Thyroid gland (tissue), 4 donors: ENCODE results near the gene CPPED1. TPM values are rescaled to one million over a fixed set of nuclear protein-coding genes. Genes with fewer than 3 reads are reported as not detected.

ENCODE experiments used
- DNase-seq, 2 donors: peaks; one replicate each; pipeline ENCODE4 v3.0.0-alpha.2; 2019
- H3K27ac ChIP-seq, 3 donors: fragments of 200-600 bp; sonication (generic); 1 replicate in 2 of 3; 2 replicates in 1 of 3; pipeline ENCODE4 v1.5.1; 2016 to 2019; ENCODE audit warnings: mild to moderate bottlenecking in 1 of 3, moderate library complexity in 1 of 3
- H3K27me3 ChIP-seq: fragments of 200-600 bp; sonication (generic); one replicate; pipeline ENCODE4 v1.5.1; 2019
- H3K36me3 ChIP-seq, 2 donors: fragments of 200-600 bp; sonication (generic); one replicate each; pipeline ENCODE4 v1.5.1; 2016 to 2019
- H3K4me1 ChIP-seq, 2 donors: fragments of 200-600 bp; sonication (generic); one replicate each; pipeline ENCODE4 v1.5.1; 2017 to 2019
- H3K4me3 ChIP-seq, 3 donors: fragments of 200-600 bp; sonication (generic); replicated peaks in 1 of 3; 1 replicate in 2 of 3; 2 replicates in 1 of 3; pipeline ENCODE4 v1.5.1; 2016; ENCODE audit warnings: mild to moderate bottlenecking in 1 of 3
- H3K9me3 ChIP-seq: fragments of 200-600 bp; sonication (generic); one replicate; pipeline ENCODE4 v1.5.1; 2017
- CTCF ChIP-seq, 6 experiments: fragments of 200-600 bp in 3 of 6; fragments of 450-650 bp in 3 of 6; sonication (generic) in 3 of 6; IDR thresholded peaks; one replicate each; pipeline ENCODE4 v1.5.1; 2016 to 2019; ENCODE audit warnings: antibody characterized with exemption in 6 of 6, mild to moderate bottlenecking in 2 of 6, inconsistent platforms in 1 of 6, moderate library complexity in 1 of 6
- POLR2A ChIP-seq, 2 donors: fragments of 450-650 bp; IDR thresholded peaks; one replicate each; pipeline ENCODE4 v1.6.1; 2017; ENCODE audit warnings: antibody characterized with exemption in 2 of 2, mild to moderate bottlenecking in 2 of 2, moderate library complexity in 1 of 2
- WGBS, 2 donors: methylation state at CpG; one replicate each; pipeline ENCODE4 v1.1.5; 2017; 5-methylcytosine and 5-hydroxymethylcytosine counted together
- intact Hi-C: fragments of 100-400 bp; cut with DNase I; formaldehyde crosslinking; loops from one replicate; pipeline ENCODE4 v1.15.1; 2023
- total RNA-seq, 4 donors: library from RNA; depleted of rRNA; stranded (reverse); fragments of >200 nt; gene quantifications; one replicate each; pipeline ENCODE4 v1.2.3, GENCODE V29; 2016

Gene CPPED1
- total RNA-seq, 4 donors from 2014 or later = 8.5 to 17.8 (median 16.8) TPM

GRCh38 chr16:12837291-12837690 lies 33.6 kb upstream of the CPPED1 start:
- Histone ChIP-seq H3K9me3 (no peaks in the 10 kb centered on the region), H3K36me3 (no peaks in the 10 kb centered on the region), H3K27ac (no peak overlapping the region), H3K4me3 (no peak overlapping the region), H3K27me3 (no peaks in the 10 kb centered on the region), H3K4me1 (no peaks in the 10 kb centered on the region)
- DNase-seq = no peak
- 86 to 94% methylated on average over 1 of the region's 1 CpG for WGBS, 2 donors
- TF ChIP-seq POLR2A (IDR thresholded peaks at IDR 0.05) (no peak), CTCF (IDR thresholded peaks at IDR 0.05) (no peak)
- intact Hi-C loops = no loop called here

GRCh38 chr16:12833926-12834325 lies 30.2 kb upstream of the CPPED1 start:
- 59 to 71% methylated on average over 10 of the region's 10 CpGs for WGBS, 2 donors
- Histone ChIP-seq H3K4me3 (no peak overlapping the region), H3K9me3 (no peaks in the 10 kb centered on the region), H3K27ac (no peak overlapping the region), H3K27me3 (no peaks in the 10 kb centered on the region), H3K36me3 (no peaks in the 10 kb centered on the region), H3K4me1 (no peaks in the 10 kb centered on the region)
- TF ChIP-seq CTCF (IDR thresholded peaks at IDR 0.05) = no peak
- no peak for TF ChIP-seq POLR2A (IDR thresholded peaks at IDR 0.05)
- intact Hi-C loops = no loop called here
- no peak for DNase-seq

GRCh38 chr16:12829096-12829888 lies 25.6 kb upstream of the CPPED1 start:
- intact Hi-C loops = loop anchor here (10.0 kb wide), 1 partner anchor 494 kb away; no protein-coding TSS in a partner anchor
- DNase-seq = no peak
- Histone ChIP-seq H3K36me3 (no peaks in the 10 kb centered on the region), H3K4me1 (no peaks in the 10 kb centered on the region), H3K4me3 (no peak overlapping the region), H3K27me3 (no peaks in the 10 kb centered on the region), H3K27ac (no peak overlapping the region), H3K9me3 (no peaks in the 10 kb centered on the region)
- WGBS, 2 donors = 87 to 92% methylated on average over 11 of the region's 11 CpGs
- TF ChIP-seq POLR2A (IDR thresholded peaks at IDR 0.05) (no peak), CTCF (IDR thresholded peaks at IDR 0.05) (no peak)

GRCh38 chr16:12828206-12828605 lies 24.5 kb upstream of the CPPED1 start:
- Histone ChIP-seq H3K27ac (no peak overlapping the region), H3K27me3 (no peaks in the 10 kb centered on the region), H3K4me1 (no peaks in the 10 kb centered on the region), H3K9me3 (no peaks in the 10 kb centered on the region), H3K36me3 (no peaks in the 10 kb centered on the region), H3K4me3 (no peak overlapping the region)
- no peak for TF ChIP-seq POLR2A (IDR thresholded peaks at IDR 0.05)
- no peak for TF ChIP-seq CTCF (IDR thresholded peaks at IDR 0.05)
- intact Hi-C loops = loop anchor here (10.0 kb wide), 1 partner anchor 493 kb away; no protein-coding TSS in a partner anchor
- no peak for DNase-seq

GRCh38 chr16:12826559-12826958 lies 22.9 kb upstream of the CPPED1 start:
- H3K4me1 ChIP-seq = no peaks in the 10 kb centered on the region
- TF ChIP-seq CTCF (IDR thresholded peaks at IDR 0.05) = no peak
- no peak for TF ChIP-seq POLR2A (IDR thresholded peaks at IDR 0.05)
- no peak for DNase-seq
- no peaks in the 10 kb centered on the region for H3K36me3 ChIP-seq
- no peaks in the 10 kb centered on the region for H3K27me3 ChIP-seq
- H3K9me3 ChIP-seq = no peaks in the 10 kb centered on the region
- intact Hi-C loops = loop anchor here (10.0 kb wide), 1 partner anchor 492 kb away; no protein-coding TSS in a partner anchor
- 78 to 81% methylated on average over 3 of the region's 3 CpGs for WGBS, 2 donors
- no peak overlapping the region for H3K27ac ChIP-seq
- H3K4me3 ChIP-seq = no peak overlapping the region
